ENCODE data around the gene ATOH8. TPM values are rescaled to one million over a fixed set of nuclear protein-coding genes. Genes with fewer than 3 reads are reported as not detected.

ATOH8 gene
- total and polyA plus RNA-seq, 2 donors (not counting 3 experiments of a cell fraction or from before 2014, with no cell fraction given) = 10.3 to 12.8 TPM

DNA sequence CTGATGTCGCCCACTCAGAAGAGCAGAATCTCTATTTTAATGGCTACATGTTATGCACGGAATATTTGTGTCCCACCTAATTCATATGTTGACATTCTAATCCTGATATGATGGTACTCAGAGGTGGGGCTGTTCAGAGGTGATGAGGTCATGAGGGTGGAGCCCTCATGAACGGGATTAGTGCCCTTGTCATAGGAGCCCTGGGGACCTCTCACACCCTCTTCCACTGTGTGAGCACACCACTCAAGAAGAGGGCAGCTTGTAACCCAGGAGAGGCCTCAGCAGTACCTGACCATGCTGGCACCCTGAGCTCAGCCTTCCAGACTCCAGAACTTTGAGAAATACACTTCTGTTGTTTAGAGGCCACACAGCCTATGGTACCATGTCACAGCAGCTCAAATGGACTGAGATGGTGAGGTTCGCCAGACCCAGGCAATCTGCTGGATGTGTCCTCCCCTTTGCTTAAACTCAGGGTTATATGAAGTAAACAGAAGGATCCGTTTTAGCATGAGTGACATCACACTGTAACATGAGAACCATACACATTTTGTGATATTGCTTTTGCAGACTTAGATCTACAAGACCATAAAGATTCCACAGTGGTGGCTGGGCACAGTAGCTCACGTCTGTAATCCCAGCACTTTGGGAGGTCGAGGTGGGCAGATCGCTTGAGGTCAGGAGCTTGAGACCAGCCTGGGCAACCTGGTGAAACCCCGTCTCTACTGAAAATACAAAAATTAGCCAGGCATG is 48.7 kb downstream of the ATOH8 start:
- Histone ChIP-seq H3K9me1 (replicated peaks; ENCODE audit: control insufficient read depth, extremely low read depth, insufficient read depth, low read length) (no peaks in the 10 kb centered on the region), H2AFZ (ENCODE audit: low read depth, low read length) (no peak overlapping the region), H3K79me2 (ENCODE audit: control insufficient read depth, insufficient read depth, low read length) (no peaks in the 10 kb centered on the region), H3K4me2 (ENCODE audit: insufficient read depth, low read length) (no peak overlapping the region), H3K9ac (replicated peaks; ENCODE audit: extremely low read depth, insufficient read depth, low read length) (no peak overlapping the region), H3K27ac (ENCODE audit: insufficient read depth, low read depth, low read length) (no peak overlapping the region), H3K9me3 (replicated peaks; ENCODE audit: control insufficient read depth, insufficient read depth, low read length) (no peaks in the 10 kb centered on the region), H3K36me3 (ENCODE audit: control insufficient read depth in 2 of 2, extremely low read depth in 1 of 2, insufficient read depth in 2 of 2, low read length in 2 of 2) (no peaks in the 10 kb centered on the region), H4K20me1 (replicated peaks; ENCODE audit: control insufficient read depth, extremely low read depth, insufficient read depth, low read length) (no peaks in the 10 kb centered on the region), H3K4me1 (ENCODE audit: control insufficient read depth, extremely low read depth, insufficient read depth, low read length) (no peaks in the 10 kb centered on the region), H3K27me3 (ENCODE audit: control insufficient read depth in 2 of 2, insufficient read depth in 2 of 2, low read length in 2 of 2) (no peaks in the 10 kb centered on the region), H3K4me3 (replicated peaks in 1 of 3; ENCODE audit: insufficient read depth in 1 of 3, low read depth in 1 of 3, low read length in 3 of 3) (no peak overlapping the region)
- TF ChIP-seq POLR2AphosphoS5 (IDR thresholded peaks at IDR 0.05; ENCODE audit: insufficient read depth, low read depth, low read length) (no peak), MYC (IDR thresholded peaks at IDR 0.05; ENCODE audit: low read depth, low read length) (no peak), FOS (IDR thresholded peaks at IDR 0.05; ENCODE audit: borderline replicate concordance, insufficient read depth, low read length) (no peak), POLR2A (IDR thresholded peaks at IDR 0.05; ENCODE audit: low read depth, low read length) (no peak), JUN (IDR thresholded peaks at IDR 0.05; ENCODE audit: borderline replicate concordance, insufficient read depth, insufficient read length, low read depth) (no peak), GATA2 (IDR thresholded peaks at IDR 0.05; ENCODE audit: insufficient read depth, insufficient read length, low read depth, low read length) (no peak), EZH2 (IDR thresholded peaks at IDR 0.05; ENCODE audit: borderline replicate concordance, low read depth, low read length, severe bottlenecking) (no peak)
- TF ChIP-seq, protein P1, sequence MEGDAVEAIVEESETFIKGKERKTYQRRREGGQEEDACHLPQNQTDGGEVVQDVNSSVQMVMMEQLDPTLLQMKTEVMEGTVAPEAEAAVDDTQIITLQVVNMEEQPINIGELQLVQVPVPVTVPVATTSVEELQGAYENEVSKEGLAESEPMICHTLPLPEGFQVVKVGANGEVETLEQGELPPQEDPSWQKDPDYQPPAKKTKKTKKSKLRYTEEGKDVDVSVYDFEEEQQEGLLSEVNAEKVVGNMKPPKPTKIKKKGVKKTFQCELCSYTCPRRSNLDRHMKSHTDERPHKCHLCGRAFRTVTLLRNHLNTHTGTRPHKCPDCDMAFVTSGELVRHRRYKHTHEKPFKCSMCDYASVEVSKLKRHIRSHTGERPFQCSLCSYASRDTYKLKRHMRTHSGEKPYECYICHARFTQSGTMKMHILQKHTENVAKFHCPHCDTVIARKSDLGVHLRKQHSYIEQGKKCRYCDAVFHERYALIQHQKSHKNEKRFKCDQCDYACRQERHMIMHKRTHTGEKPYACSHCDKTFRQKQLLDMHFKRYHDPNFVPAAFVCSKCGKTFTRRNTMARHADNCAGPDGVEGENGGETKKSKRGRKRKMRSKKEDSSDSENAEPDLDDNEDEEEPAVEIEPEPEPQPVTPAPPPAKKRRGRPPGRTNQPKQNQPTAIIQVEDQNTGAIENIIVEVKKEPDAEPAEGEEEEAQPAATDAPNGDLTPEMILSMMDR (IDR thresholded peaks at IDR 0.05; ENCODE audit: extremely low read depth in 1 of 2, insufficient read depth in 1 of 2, low read depth in 1 of 2, low read length in 2 of 2) = no peak
- TF ChIP-seq, protein P2, sequence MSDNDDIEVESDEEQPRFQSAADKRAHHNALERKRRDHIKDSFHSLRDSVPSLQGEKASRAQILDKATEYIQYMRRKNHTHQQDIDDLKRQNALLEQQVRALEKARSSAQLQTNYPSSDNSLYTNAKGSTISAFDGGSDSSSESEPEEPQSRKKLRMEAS (IDR thresholded peaks at IDR 0.05; ENCODE audit: insufficient read depth, insufficient read length) = no peak
- no TSS peak for BruUV-seq (replicated peaks)
- no peak for DNase-seq (ENCODE audit: low read depth, low spot score)
- FAIRE-seq = no peak
- intact Hi-C loops (cut with micrococcal nuclease) (no loop called here), dilution Hi-C loops (cut with MboI; ENCODE audit: extremely low pct_ligation_motif_present, low sequenced_read_pairs) (loop anchor here (25.0 kb wide), 1 partner anchor 90 kb away; no protein-coding TSS in a partner anchor)
- ChIA-PET POLR2A (interaction anchor here (1.0 kb wide), 1 partner anchor 49 kb away, joined by 9 read pairs; the partner anchor contains the start of gene ATOH8), CTCF (interaction anchor here (1.1 to 3.2 kb wide), 10 partner anchors 12 to 95 kb away, joined by 3 to 27 read pairs (median 6); partner anchors contain the start of gene ATOH8)

All from endothelial cell of umbilical vein (primary cell).